OCI-LY3 (cell line): ENCODE results near the gene EWSR1.

Experiments used
- CTCF ChIP-seq: fragments of 200-600, 300-600 bp; sonication (generic); IDR thresholded peaks from 2 replicates; pipeline ENCODE4 v1.5.1; 2014; ENCODE audit warnings: antibody characterized with exemption, low read length, low read depth
- EZH2phosphoT487 ChIP-seq: fragments of 200-600 bp; shearing (Covaris generic); IDR thresholded peaks from 2 replicates; pipeline ENCODE4 v1.6.1; 2018; ENCODE audit warnings: antibody characterized with exemption, mixed run types, low read depth

- TF ChIP-seq CTCF: no peak
- no peak for TF ChIP-seq EZH2phosphoT487
Observed at GRCh38 chr22:29257751-29258181, 10.3 kb upstream of the EWSR1 start.
